GM21529 (cell line): ENCODE data around the gene WDFY3.

Source experiments
- ATAC-seq: cut with Tn5 transposase; IDR thresholded peaks from one replicate; pipeline ENCODE4 v1.9.1; 2021; ENCODE audit not compliant: unreplicated experiment

Gene WDFY3, protein sequence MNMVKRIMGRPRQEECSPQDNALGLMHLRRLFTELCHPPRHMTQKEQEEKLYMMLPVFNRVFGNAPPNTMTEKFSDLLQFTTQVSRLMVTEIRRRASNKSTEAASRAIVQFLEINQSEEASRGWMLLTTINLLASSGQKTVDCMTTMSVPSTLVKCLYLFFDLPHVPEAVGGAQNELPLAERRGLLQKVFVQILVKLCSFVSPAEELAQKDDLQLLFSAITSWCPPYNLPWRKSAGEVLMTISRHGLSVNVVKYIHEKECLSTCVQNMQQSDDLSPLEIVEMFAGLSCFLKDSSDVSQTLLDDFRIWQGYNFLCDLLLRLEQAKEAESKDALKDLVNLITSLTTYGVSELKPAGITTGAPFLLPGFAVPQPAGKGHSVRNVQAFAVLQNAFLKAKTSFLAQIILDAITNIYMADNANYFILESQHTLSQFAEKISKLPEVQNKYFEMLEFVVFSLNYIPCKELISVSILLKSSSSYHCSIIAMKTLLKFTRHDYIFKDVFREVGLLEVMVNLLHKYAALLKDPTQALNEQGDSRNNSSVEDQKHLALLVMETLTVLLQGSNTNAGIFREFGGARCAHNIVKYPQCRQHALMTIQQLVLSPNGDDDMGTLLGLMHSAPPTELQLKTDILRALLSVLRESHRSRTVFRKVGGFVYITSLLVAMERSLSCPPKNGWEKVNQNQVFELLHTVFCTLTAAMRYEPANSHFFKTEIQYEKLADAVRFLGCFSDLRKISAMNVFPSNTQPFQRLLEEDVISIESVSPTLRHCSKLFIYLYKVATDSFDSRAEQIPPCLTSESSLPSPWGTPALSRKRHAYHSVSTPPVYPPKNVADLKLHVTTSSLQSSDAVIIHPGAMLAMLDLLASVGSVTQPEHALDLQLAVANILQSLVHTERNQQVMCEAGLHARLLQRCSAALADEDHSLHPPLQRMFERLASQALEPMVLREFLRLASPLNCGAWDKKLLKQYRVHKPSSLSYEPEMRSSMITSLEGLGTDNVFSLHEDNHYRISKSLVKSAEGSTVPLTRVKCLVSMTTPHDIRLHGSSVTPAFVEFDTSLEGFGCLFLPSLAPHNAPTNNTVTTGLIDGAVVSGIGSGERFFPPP (N-terminal part only)

GRCh38 chr4:84966382-84967242 lies at the start of gene WDFY3:
Gene WDFY3, minus strand, starts transcription at chr4:84966690. Its CDS starts 106,099 bp downstream, at chr4:84860591.
- no peak for ATAC-seq

GRCh38 chr4:85005865-85006377 lies 39.4 kb upstream of the WDFY3 start:
- no peak for ATAC-seq

- no peak for ATAC-seq
Measured at GRCh38 chr4:85000343-85000742, 33.9 kb upstream of the WDFY3 start.

DNA sequence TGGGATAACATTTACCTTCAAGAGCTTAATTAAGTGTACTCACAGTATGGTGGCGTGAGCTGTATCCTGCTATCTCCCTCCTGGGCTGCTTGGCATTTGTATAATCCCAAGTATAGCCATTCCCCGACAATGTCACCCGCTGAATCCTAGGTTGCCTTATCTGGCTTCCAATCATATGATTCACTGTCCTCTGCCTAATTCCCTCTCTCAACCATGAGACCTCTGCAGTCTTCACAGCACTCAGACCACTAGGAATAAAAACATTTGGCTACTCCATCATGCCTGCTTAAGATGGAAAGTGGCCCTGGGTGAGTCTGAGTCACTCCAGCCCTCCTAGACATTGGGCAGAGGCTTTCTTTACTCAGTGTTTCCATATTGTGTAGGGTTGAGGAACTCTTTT lies 28.9 kb upstream of the WDFY3 start:
- no peak for ATAC-seq

GRCh38 chr4:84994280-84994679 lies 27.8 kb upstream of the WDFY3 start:
- no peak for ATAC-seq

DNA sequence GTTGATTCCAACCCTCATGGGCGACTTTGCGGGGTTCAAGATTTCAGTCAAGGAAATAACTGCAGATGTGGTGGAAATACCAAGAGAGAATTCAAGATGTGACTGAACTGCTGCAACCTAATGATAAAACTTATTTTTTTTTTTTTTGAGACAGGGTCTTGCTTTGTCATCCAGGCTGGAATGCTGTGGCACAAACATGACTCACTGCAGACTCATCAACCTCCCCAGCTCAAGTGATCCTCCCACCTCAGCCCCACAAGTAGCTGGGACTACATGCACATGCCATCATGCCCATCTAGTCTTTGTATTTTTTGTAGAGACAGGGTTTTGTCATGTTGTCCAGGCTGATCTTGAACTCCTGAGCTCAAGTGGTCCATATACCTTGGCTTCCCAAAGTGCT lies 19.5 kb upstream of the WDFY3 start:
- no peak for ATAC-seq

DNA sequence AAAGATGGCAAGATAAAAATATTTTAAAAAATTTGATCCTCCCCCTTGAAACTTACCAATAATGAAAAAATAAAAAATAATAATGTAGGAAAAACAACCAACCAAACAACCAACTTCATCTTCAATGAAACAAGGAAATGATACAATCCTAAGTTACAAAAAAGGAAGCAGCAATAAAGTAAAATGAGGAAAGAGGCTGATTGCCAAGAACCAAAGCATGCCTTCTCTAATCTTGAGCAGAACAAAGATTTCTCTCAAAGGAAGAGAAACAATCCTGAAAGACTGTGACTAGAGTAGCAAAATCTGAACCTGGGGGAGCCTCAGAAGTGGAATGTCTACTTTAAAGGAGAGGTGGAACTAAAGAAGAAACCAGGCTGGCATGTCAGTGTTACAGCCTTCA lies 10.9 kb upstream of the WDFY3 start:
- no peak for ATAC-seq

DNA sequence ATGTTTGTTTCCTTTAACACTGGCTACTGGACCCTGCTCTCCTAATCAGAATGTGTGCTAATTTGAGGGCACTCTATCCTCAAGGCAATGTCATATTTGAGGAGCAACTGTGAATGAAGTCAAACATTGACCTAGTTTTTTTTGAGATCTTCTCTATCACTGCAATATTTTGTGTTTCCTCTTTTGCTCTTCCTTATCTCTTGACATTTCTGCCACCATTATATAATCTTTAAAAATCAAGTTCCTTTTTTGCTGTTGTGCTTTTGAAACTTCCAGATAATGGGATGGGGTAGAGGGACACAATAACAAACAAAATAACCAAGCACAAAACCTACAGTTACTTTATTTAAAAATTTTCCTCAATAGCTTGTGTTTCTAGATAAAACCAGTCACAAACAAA lies 7.4 kb upstream of the WDFY3 start:
- ATAC-seq = no peak

GRCh38 chr4:84971319-84971932 lies 4.9 kb upstream of the WDFY3 start:
- no peak for ATAC-seq

DNA sequence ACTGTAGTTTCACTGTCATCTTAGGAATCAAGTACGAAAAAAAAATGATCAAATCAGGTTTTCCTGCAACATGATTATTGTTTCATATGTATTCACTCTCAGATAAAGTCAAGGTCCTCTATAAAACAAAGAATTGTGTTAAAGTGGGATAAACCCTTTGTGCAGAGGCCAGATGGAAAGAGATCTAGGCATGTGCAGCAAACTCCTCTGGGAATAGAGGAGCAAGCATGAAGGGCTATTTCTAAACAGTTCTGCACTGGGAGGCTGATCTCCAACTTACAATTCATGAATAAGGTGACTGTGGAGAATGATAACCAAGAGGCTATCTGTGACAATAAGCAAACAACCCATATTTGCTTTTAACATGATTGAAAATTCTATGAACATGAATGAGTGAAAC lies 2.4 kb upstream of the WDFY3 start:
- no peak for ATAC-seq

GRCh38 chr4:84967243-84967690 lies 777 bp upstream of the WDFY3 start:
- no peak for ATAC-seq

DNA sequence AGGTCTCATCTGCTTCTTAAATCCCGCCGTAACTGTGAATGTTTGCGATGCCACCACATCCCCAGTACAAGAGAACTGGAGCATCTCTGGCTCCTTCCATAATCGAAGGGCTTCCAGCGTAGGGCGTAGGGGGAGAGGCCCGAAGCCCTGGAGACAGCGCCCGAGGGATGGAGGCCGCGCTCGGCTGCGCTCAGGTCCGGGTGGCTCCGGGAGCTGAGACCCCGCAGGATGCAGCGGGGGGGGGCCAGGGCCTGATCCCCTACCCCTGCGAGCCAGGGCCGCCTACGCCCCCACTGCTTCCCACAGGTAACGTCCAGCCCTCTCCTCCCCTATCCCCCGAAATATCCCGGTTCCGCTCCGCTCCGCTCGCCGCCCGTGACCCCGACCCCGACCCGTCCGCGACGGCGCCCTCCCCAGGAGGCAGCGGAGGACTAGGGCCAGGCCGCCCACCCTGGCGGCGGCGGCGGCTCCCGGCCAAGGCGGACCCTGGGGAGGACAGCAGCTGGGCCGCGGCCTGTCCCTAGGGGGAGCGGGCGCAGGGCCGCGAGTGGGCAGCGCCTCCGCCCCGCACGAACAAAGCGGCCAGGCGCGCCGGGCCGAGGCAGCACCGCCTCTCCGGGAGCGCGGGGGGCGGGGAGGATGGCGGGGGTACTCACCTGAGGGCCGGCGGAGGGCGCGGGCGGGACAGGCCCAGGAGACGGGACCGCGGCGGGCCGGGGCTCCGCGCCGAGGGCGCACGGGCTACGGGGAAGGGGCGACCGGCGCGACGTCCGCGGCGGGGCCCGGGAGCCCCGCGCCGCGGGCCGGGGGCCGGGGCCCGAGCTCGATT lies 723 bp downstream of the WDFY3 start:
- no peak for ATAC-seq

DNA sequence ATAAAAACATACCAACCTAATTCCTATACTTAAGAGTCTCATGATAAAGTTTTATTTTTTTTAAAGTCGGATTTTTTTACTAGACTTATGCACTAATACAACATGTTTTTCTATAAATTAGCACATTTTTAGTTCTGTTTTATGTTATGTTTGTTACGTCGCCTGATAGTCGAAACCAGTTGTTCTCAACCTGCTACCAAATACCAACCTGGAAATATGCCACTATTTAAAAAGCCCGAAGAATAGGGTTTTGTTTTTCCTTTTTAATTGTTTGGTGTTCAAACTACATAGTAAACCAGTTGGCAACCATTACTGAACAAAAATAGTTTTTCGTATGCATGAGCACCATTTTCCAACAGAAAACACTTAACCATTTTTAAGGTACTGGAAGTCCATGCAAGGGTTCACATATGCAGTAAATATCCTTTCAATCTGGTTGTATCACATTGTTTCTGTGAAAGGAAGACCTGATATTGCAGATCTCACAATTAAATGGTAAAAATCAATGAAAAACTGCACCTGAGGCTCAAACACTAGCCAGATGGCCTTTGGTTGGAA lies 1.4 kb downstream of the WDFY3 start:
- ATAC-seq = no peak

DNA sequence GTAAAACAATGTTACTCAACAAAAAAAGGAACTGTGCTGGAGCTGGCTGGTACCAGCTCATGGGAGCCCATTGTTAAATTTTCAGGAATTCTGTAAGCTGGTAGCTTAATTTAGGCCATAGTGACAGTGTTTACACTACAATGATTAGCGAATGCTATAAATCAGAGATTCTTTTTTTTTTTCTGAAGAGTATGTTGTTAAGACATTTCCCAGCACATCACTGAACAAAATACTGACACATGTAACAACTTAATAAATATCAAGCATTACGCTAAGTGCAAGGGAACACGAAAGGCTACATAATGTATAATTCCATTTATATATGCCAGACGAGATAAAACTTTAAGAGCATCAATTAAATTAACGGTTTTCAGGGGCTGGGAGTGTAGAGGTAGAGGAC lies 4.4 kb downstream of the WDFY3 start:
- ATAC-seq = no peak

DNA sequence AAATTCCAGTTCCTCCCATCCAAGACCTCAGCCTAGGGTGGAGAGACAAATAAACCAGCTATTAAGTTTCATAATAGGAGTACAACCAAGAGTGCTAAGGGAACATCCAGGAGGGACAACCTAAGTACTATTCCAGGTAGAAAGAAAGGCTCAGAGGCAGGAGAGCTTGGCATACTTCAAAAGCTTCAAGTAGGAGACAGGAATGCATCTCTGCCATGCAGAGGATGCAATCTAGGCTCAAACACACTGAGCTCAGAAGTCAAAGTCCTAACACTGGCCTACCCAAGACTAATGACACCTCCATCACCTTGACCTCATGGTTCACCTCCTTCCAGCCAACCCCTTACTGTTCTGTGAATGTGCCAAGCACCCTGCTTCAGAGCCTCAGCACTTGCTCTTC lies 8.1 kb downstream of the WDFY3 start:
- no peak for ATAC-seq

DNA sequence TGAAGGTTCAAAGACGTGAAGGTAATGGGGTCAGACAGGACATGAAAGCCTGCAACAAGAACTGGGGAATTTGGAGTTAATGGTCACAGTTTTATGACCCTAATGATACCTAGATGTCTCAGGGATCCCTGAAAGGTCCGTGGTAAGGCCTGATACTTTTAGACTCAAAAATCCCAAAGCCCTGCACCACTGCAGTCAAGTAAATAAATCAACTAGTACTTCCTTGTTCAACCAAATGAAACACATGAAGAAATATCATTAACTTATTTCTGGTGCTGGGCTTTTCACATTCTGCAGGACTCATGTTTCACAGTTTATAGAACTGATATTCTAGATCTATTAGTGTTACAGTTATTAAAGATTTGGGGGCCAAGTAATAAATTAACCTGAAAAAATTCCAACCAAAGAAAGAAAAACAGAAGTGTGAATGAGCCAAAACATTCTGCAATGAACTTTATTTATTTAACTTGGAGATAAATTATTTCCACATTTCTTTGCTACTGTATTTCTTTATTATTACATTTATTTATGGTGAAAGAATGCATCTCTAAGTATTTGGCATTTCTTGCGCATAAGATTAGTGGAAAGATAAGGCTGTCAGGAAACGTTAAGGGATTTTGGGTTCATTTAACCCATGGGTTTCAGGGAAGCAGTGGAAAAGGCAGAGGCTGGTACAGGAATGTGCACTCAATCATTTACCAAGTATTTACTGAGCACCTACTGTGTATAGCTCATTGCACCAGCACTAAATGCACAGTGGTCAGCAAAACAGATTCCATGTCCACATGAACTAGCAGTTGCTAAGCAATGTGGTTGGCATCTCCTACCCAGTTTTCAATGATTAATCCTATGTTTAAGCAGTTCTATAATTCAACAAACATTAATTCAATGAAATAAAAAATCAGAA lies 8.7 kb downstream of the WDFY3 start:
- ATAC-seq = no peak

- no peak for ATAC-seq
Measured at GRCh38 chr4:84956014-84956413, 10.5 kb downstream of the WDFY3 start.
